HG03108 (cell line): ENCODE measurements around the gene GPR78.
"Not testable (repeated sequence)": the region's sequence is repeated elsewhere in the genome, so short reads cannot be mapped to it uniquely, and the experiment has no call there.

ENCODE experiments used
- ATAC-seq: cut with Tn5 transposase; IDR thresholded peaks from one replicate; pipeline ENCODE4 v1.9.1; 2021; ENCODE audit warnings: moderate library complexity; ENCODE audit not compliant: unreplicated experiment

The GPR78 gene

GRCh38 chr4:8559524-8560264 is 20.5 kb upstream of the GPR78 start:
- ATAC-seq = no peak

- ATAC-seq = no peak
These were observed 19.7 kb upstream of the GPR78 start for GRCh38 chr4:8560265-8561047.

GRCh38 chr4:8564595-8564994 is 15.6 kb upstream of the GPR78 start:
- no peak for ATAC-seq

GRCh38 chr4:8568068-8568668 is 12.0 kb upstream of the GPR78 start:
- no peak for ATAC-seq

- ATAC-seq = no peak
These were observed 10.0 kb upstream of the GPR78 start for GRCh38 chr4:8570201-8570600.

GRCh38 chr4:8571702-8572685 is 8.2 kb upstream of the GPR78 start:
- ATAC-seq = no peak

- no peak for ATAC-seq
These were observed 6.9 kb upstream of the GPR78 start for GRCh38 chr4:8573266-8573665.

GRCh38 chr4:8574796-8575370 is 5.3 kb upstream of the GPR78 start:
- ATAC-seq = no peak

- no peak for ATAC-seq
These were observed 4.7 kb upstream of the GPR78 start for GRCh38 chr4:8575457-8575856.

GRCh38 chr4:8576591-8576990 is 3.6 kb upstream of the GPR78 start:
- not testable (repeated sequence) for ATAC-seq

- ATAC-seq = no peak
These were observed 3.1 kb upstream of the GPR78 start for GRCh38 chr4:8577046-8577445.

GRCh38 chr4:8577972-8578371 is 2.2 kb upstream of the GPR78 start:
- no peak for ATAC-seq

- ATAC-seq = no peak
These were observed 1.5 kb upstream of the GPR78 start for GRCh38 chr4:8578717-8579116.

GRCh38 chr4:8579526-8580320 is 469 bp upstream of the GPR78 start:
- no peak for ATAC-seq

- ATAC-seq = no peak
These were observed 1.1 kb downstream of the GPR78 start for GRCh38 chr4:8581094-8581861.

GRCh38 chr4:8582016-8582415 is 1.8 kb downstream of the GPR78 start:
- ATAC-seq = no peak

- ATAC-seq = no peak
These were observed 2.2 kb downstream of the GPR78 start for GRCh38 chr4:8582436-8582835.

- no peak for ATAC-seq
These were observed 2.9 kb downstream of the GPR78 start for GRCh38 chr4:8582941-8583654.
